Skin epidermis (tissue), 12 donors: ENCODE measurements around the gene ZNF74.
"Not testable (repeated sequence)": the region's sequence is repeated elsewhere in the genome, so short reads cannot be mapped to it uniquely, and the experiment has no call there.

Experiments
- H3K27ac ChIP-seq, 21 experiments: fragments of 200-600 bp; sonication (generic) in 11 of 21; one replicate each; pipeline ENCODE4 v1.5.0; 2020; ENCODE audit warnings: mild to moderate bottlenecking in 3 of 21, inconsistent platforms in 2 of 21, moderate library complexity in 2 of 21
- H3K4me3 ChIP-seq, 7 experiments: fragments of 200-600 bp; sonication (generic) in 2 of 7; one replicate each; pipeline ENCODE4 v1.5.0; 2020; ENCODE audit warnings: inconsistent platforms in 2 of 7, mild to moderate bottlenecking in 2 of 7, moderate library complexity in 1 of 7

ZNF74 gene

DNA sequence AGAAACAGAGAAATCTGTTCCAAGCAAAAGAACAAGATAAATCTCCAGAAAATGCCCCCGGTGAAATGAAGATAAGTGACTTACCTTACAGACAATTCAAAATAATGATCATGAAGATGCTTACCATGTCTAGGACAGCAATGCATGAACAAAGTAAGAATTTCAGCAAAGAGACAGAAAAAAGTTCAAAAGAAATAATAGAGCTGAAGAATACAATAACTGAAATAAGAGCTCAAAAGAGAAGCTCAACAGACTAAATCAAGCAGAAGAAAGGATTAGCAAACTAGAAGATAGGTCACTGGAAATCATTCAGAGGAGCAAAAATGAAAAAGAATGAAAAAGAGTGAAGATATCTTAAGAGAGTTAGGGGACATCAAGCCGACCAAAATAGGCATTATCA is 19.8 kb upstream of the ZNF74 start:
- H3K27ac ChIP-seq, H3K4me3 ChIP-seq: not testable (repeated sequence)

- H3K27ac ChIP-seq, H3K4me3 ChIP-seq: not testable (repeated sequence)
Observed at GRCh38 chr22:20376281-20376680, 17.7 kb upstream of the ZNF74 start.

DNA sequence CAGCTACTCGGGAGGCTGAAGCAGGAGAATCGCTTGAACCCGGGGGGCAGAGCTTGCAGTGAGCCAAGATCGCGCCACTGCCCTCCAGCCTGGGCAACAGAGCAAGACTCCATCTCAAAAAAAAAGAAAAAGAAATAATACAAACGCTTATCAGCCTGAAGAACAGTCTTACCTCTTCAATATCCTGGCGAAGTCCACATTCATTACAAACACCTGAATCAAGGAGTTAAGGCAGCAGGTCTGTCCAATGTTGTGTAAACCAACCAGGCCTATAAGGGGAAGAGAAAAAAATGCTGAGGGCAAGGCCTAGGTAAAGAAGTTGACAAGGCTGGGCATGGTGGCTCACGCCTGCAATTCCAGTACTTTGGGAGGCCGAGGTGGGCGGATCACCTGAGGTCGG is 17.0 kb upstream of the ZNF74 start:
- not testable (repeated sequence) for H3K27ac ChIP-seq, H3K4me3 ChIP-seq

DNA sequence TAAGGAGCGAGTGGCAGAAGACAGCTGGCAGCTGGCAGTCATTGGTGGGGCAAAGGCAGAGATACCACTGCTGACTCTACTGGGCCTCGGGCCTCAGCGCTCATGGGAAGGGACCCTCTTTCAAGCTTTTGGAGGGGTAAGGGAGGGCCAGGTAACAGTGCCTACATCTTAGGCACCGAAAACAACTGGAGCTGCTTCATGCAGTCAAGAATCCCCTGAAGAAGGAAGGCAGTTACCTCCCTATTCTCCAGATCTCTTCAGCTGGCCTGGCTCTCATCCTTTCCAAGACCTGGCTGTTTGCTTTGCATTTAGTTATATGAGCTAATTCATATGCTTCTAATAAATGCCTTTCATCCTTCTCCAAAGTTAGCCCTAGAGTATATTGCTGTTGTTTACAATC is 15.8 kb upstream of the ZNF74 start:
- Histone ChIP-seq H3K27ac (no peak overlapping the region), H3K4me3 (no peak overlapping the region)

DNA sequence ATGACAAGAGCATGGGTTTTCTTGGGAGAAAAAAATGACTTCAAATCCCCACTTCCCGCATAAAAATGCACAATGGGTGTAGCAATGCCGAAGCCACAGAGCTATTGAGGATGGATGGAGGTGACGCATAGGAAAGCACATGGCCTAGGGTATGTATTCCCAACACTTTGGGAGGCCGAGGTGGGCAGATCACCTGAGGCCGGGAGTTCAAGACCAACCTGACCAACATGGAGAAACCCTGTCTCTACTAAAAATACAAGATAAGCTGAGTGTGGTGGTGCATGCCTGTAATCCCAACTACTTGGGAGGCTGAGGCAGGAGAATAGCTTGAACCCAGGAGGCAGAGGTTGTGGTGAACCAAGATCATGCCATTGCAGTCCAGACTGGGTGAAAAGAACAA is 15.3 kb upstream of the ZNF74 start:
- not testable (repeated sequence) for H3K27ac ChIP-seq, H3K4me3 ChIP-seq

DNA sequence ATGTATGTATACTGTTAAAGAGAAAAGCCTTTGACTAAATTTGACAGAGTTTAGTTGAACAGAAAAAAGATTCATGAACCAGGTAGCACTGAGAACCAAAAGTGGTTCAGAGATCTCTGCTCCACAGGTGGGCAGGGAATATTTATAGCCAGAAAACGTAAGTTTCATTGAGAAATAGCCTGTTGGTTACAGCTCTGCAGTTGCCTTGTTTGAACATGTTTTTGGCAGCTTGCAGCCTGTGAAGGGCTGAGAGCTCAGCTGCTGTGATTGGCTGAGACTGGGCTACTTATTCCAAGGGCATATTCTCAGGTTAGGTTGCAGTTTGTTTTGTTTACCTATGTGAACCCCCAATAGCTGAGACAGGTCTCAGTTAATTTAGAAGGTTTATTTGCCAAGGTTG is 13.5 kb upstream of the ZNF74 start:
- Histone ChIP-seq H3K27ac (no peak overlapping the region), H3K4me3 (no peak overlapping the region)

- H3K27ac ChIP-seq, result no peak overlapping the region
- H3K4me3 ChIP-seq, result no peak overlapping the region
Observed at GRCh38 chr22:20383538-20383937, 10.4 kb upstream of the ZNF74 start.

- Histone ChIP-seq H3K4me3 (no peak overlapping the region), H3K27ac (no peak overlapping the region)
Observed at GRCh38 chr22:20384171-20384570, 9.8 kb upstream of the ZNF74 start.

DNA sequence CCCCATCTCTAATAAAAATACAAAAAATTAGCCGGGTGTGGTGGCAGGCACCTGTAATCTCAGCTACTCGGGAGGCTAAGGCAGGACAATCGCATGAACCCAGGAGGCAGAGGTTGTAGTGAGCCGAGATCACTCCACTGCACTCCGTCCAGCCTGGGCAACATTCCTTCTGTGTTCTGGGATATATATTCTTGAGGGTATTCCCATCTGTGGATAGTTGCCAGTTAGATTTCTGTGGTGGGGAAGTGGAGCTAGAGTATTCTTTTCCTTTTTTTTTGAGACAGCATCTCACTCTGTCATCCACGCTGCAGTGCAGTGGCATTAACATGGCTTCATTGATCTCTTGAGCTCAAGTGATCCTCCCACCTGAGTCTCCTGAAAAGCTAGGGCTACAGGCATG is 9.1 kb upstream of the ZNF74 start:
- H3K4me3 ChIP-seq, result no peak overlapping the region

DNA sequence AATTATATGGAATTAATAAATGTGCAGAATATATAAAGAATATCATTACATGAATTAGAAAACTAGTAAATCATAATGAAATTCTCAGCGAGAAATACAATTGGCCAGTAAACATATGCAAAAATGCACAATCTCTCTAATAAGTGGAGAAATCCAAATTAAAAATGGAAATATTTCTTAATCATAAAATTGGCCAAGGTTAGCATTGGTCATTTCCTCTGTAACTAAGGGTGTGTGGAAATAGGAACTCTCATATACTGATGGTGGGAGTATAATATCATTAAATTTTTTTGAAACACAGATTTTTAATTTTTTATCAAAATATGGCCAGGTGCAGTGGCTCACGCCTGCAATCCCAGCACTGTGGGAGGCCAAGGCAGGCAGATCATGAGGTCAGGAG is 7.6 kb upstream of the ZNF74 start:
- no peak overlapping the region for H3K4me3 ChIP-seq
- no peak overlapping the region for H3K27ac ChIP-seq

More for the DNA sequence above, 9.1 kb upstream of the ZNF74 start:
- H3K27ac ChIP-seq, result no peak overlapping the region

- Histone ChIP-seq H3K4me3 (no peak overlapping the region), H3K27ac (no peak overlapping the region)
Observed at GRCh38 chr22:20386972-20387371, 7.0 kb upstream of the ZNF74 start.

- H3K27ac ChIP-seq, result no peak overlapping the region
- no peak overlapping the region for H3K4me3 ChIP-seq
Observed at GRCh38 chr22:20388200-20388599, 5.8 kb upstream of the ZNF74 start.

- H3K4me3 ChIP-seq, result no peak overlapping the region
- H3K27ac ChIP-seq, result no peak overlapping the region
Observed at GRCh38 chr22:20389288-20389687, 4.7 kb upstream of the ZNF74 start.

GRCh38 chr22:20390394-20390907 is 3.5 kb upstream of the ZNF74 start:
- Histone ChIP-seq H3K27ac (no peak overlapping the region), H3K4me3 (no peak overlapping the region)

- no peak overlapping the region for H3K27ac ChIP-seq
- H3K4me3 ChIP-seq, result no peak overlapping the region
Observed at GRCh38 chr22:20391222-20391621, 2.7 kb upstream of the ZNF74 start.

DNA sequence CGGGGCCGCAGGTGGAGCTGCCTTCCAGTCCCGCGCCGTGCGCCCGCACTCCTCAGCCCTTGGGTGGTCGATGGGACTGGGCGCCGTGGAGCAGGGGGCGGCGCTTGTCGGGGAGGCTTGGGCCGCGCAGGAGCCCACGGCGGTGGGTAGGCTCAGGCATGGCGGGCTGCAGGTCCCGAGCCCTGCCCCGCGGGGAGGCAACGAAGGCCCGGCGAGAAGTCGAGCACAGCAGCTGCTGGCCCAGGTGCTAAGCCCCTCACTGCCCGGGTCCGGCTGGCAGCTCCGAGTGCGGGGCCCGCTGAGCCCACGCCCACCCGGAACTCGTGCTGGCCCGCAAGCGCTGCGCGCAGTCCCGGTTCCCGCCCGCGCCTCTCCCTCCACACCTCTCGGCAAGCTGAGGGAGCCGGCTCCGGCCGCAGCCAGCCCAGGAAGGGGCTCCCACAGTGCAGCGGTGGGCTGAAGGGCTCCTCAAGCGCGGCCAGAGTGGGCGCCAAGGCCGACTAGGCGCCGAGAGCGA is 1.5 kb upstream of the ZNF74 start:
- H3K4me3 ChIP-seq, result not testable (repeated sequence)

DNA sequence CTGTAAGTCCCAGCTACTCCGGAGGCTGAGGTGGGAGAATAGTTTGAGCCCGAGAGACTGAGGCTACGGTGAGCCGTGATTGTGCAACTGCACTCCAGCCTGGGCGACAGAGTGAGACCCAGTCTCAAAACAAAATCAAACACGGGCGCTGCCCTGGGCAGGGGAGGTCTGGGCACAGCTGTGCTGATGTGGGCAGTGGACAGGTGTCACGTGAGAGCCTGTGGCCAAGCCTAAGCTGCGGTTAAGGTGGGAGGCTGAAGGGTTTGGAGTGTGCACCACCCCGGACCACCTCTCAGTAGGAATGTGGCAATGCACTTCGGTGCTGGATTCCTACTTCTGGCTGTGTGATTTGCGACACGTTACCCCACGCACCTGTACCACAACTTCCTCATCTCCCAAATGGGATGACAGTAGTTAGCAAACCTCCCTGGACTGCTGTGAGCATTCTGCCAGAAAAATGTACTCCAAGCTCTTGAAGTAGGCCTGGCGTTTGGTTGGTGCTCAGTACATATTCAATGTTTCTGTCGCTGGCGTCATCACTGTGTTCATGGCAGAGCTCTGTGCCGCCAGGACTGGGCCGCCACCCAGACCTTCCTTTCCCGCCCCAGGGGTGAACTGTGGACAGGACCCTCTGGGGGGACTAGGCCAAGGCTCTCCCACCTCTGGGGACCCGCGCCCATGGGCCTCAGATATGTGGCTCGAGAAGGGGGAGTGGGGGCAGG is 807 bp upstream of the ZNF74 start:
- H3K27ac ChIP-seq, result peak overlapping the region in 19 of 21 experiments; percentile 54 to 90 (median 81)
- H3K4me3 ChIP-seq, result peak overlapping the region; percentile 64 to 89 (median 77)

More for the DNA sequence above, 1.5 kb upstream of the ZNF74 start:
- H3K27ac ChIP-seq, result not testable (repeated sequence)

- H3K27ac ChIP-seq, result no peak overlapping the region
- peak overlapping the region in 4 of 7 experiments; percentile 68 to 88 (median 80) for H3K4me3 ChIP-seq
Observed at GRCh38 chr22:20395181-20395906, 1.4 kb downstream of the ZNF74 start.

GRCh38 chr22:20395907-20396287 is 1.9 kb downstream of the ZNF74 start:
- Histone ChIP-seq H3K27ac (no peak overlapping the region), H3K4me3 (no peak overlapping the region)

DNA sequence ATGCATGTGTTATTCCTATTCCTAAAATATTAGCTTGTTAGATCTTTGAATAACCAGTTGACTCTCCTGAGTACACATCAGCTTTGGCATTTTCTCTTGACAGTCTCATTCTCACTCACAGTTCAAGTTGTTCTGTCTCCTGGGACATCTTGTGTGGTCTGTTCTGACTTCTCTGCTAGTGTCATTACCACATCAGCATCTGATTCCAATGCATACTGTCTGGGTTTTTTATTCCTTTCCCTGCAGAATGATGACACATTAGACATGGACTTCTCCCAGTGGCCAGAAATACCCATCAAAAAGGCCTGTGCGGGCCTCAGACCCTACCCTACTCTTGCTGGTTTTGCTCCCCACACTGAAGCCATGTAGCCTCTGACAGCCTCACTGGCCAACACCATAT is 2.7 kb downstream of the ZNF74 start:
- no peak overlapping the region for H3K27ac ChIP-seq
- H3K4me3 ChIP-seq, result no peak overlapping the region

GRCh38 chr22:20397498-20397897 is 3.5 kb downstream of the ZNF74 start:
- Histone ChIP-seq H3K27ac (peak overlapping the region in 1 of 21 experiments; percentile 9), H3K4me3 (no peak overlapping the region)
